GM06990 (cell line): ENCODE data around the gene LEP.

Source experiments
- DNase-seq: peaks from one replicate; pipeline ENCODE4 v3.0.0-alpha.2; 2011; ENCODE audit not compliant: insufficient read length; ENCODE audit errors: extremely low read depth
- H3K27me3 ChIP-seq: replicated peaks from 2 replicates; pipeline ENCODE4 v1.6.0; 2011; ENCODE audit warnings: low read length; ENCODE audit not compliant: control insufficient read depth, insufficient read depth
- H3K36me3 ChIP-seq: 2 replicates; pipeline ENCODE4 v1.5.1; 2011; ENCODE audit warnings: low read length; ENCODE audit not compliant: control insufficient read depth, insufficient read depth
- H3K4me3 ChIP-seq: replicated peaks from 2 replicates; pipeline ENCODE4 v1.5.1; 2011; ENCODE audit warnings: low read depth, mild to moderate bottlenecking, control low read depth, low read length
- TF ChIP-seq, protein P1 (sequence below): IDR thresholded peaks from 2 replicates; pipeline ENCODE4 v1.5.1; 2011; ENCODE audit warnings: low read length, control low read depth, mild to moderate bottlenecking, inconsistent platforms; ENCODE audit not compliant: insufficient read depth, poor library complexity, severe bottlenecking

Gene LEP

DNA sequence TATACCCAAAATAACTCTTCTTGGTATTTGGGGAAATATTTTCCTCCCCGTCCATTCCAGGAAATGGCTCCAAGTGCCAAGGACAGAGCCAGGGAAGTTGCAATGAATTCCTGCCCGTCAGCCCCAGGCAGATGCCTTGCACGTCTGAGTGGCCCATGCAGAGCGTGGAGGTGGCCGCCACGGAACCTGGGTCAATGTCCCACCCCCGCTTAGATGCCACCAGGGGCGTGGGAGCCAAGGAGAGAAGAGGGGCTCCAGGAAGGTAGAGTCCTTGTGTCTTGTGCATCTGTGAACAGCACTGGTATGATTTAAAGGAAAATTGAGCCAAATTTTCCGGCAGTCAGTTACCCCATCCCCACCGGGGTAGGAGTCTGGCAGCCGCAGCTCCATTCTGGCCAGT is 1.6 kb downstream of the LEP start:
- no peaks in the 10 kb centered on the region for H3K36me3 ChIP-seq
- no peak for DNase-seq
- no peaks in the 10 kb centered on the region; the same call in 1 of the 2 replicates for H3K27me3 ChIP-seq

DNA sequence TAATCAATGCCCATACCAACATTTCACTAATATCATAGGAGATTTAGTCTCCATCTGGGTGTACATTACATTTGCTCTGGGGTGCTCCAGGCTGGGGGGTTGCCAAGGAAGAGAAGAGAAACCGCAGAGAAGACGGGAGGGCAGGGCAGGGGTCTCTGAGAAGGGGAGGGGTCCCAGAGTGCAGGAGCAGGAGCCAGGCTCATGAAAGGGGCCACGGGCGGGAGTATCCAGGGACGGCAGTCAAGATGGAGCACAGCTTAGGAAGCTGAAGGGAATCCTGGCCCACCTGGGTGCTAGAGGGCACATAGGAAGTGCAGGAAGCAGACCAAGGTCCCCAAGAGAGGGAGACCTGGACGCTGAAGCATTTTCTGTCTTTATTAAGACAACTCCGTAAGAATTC is 2.2 kb downstream of the LEP start:
- Histone ChIP-seq H3K36me3 (no peaks in the 10 kb centered on the region), H3K27me3 (no peaks in the 10 kb centered on the region; the same call in 1 of the 2 replicates), H3K4me3 (no peak overlapping the region)
- no peak for DNase-seq
- TF ChIP-seq, protein P1, sequence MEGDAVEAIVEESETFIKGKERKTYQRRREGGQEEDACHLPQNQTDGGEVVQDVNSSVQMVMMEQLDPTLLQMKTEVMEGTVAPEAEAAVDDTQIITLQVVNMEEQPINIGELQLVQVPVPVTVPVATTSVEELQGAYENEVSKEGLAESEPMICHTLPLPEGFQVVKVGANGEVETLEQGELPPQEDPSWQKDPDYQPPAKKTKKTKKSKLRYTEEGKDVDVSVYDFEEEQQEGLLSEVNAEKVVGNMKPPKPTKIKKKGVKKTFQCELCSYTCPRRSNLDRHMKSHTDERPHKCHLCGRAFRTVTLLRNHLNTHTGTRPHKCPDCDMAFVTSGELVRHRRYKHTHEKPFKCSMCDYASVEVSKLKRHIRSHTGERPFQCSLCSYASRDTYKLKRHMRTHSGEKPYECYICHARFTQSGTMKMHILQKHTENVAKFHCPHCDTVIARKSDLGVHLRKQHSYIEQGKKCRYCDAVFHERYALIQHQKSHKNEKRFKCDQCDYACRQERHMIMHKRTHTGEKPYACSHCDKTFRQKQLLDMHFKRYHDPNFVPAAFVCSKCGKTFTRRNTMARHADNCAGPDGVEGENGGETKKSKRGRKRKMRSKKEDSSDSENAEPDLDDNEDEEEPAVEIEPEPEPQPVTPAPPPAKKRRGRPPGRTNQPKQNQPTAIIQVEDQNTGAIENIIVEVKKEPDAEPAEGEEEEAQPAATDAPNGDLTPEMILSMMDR: no peak

More for the DNA sequence above, 1.6 kb downstream of the LEP start:
- TF ChIP-seq, protein P1: no peak
- no peak overlapping the region for H3K4me3 ChIP-seq

DNA sequence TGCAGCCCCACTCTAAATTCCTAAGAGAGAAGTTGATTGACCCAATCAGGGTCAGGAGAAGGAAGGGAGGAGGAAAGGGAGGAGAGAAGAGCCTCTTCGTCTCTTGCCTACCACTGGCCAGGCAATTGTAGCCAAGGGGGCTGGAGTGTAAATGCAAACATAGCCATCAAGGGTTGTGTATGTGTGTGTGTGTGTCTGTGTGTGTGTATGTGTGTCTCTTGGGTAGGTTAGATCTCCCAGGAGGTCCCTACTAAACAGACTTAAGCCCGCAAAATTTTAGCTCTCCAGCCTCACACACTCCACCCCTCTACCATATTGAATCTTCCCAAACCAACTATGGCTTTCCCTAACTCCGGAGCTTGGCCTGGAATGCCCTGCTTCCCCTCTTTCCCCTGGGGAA is 3.8 kb downstream of the LEP start:
- DNase-seq: no peak
- no peak overlapping the region for H3K4me3 ChIP-seq
- TF ChIP-seq, protein P1: no peak
- no peaks in the 10 kb centered on the region for H3K36me3 ChIP-seq
- H3K27me3 ChIP-seq: no peaks in the 10 kb centered on the region; the same call in 1 of the 2 replicates

DNA sequence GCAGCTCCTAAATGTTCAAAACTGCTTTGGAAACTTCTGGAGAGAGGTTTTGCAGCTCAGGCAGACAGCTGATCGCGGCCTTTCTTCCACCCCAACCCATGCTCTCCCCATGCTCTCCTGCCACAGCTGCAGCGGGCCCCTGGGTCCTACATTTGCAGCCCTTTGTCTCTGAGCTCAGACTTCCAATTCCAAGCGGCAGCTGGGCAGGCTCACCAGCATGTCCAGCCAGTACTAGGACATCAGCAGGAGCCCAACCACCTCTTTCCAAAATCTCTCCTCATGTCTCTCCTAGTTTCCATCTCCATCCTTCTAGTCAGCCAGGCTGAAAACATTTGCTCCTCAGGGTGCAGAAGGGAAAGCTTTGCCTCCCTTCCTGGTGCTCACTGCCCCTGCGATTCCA is 6.0 kb downstream of the LEP start:
- TF ChIP-seq, protein P1: no peak
- no peaks in the 10 kb centered on the region; the same call in 1 of the 2 replicates for H3K27me3 ChIP-seq
- no peak overlapping the region for H3K4me3 ChIP-seq
- no peak for DNase-seq
- H3K36me3 ChIP-seq: no peaks in the 10 kb centered on the region

DNA sequence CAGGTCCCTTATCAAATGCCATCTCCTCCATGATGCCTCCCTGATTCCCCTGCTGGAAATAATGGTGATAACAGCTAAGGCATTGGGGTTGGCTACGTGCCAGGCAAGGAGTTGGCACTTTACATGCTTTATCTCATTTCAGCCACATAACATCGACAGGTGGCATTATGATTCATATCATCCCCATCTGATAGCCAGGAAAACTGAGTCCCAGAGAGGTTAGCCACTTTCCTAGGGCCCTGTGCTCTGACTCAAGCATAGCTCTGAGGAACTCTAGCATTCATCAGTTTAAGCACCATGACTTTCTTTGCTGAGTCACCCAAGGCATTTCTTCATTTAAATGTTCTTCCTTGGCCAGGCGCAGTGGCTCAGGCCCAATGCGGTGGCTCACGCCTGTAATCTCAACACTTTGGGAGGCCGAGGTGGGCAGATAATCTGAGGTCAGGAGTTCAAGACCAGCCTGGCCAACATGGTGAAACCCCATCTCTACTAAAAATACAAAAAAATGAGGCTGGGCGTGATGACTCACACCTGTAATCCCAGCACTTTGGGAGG is 6.6 kb downstream of the LEP start:
- no peaks in the 10 kb centered on the region; the same call in 1 of the 2 replicates for H3K27me3 ChIP-seq
- no peak for DNase-seq
- no peak overlapping the region for H3K4me3 ChIP-seq
- TF ChIP-seq, protein P1: no peak
- H3K36me3 ChIP-seq: no peaks in the 10 kb centered on the region

DNA sequence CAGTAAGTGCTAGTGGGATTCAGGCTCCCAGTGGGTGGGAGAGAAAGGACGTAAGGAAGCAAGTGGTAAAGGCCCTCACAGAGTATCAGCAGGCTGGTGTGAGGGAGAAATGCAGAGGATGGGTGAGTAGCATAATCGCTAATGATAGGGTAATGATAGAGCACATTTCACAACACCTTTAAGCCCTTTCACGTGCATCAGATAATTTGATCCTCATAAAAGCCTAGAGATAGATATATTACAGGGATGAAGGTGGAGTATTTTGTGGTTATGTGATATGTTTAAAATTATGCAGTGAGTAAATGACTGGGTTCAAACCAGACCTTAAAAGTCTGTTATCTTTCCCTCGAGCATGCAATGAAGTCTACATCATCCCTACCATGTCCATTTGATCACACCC is 10.3 kb downstream of the LEP start:
- H3K36me3 ChIP-seq: no peaks in the 10 kb centered on the region
- TF ChIP-seq, protein P1: no peak
- no peak for DNase-seq
- H3K27me3 ChIP-seq: no peaks in the 10 kb centered on the region
- no peak overlapping the region for H3K4me3 ChIP-seq
